HEK293 (cell line): Measurements from ENCODE around the gene EEF1A2.

Experiments used
- GLI2 ChIP-seq: fragments of 450-650 bp; formaldehyde crosslinking; IDR thresholded peaks from 2 replicates; pipeline ENCODE4; 2017; ENCODE audit warnings: missing biosample characterization, missing genetic modification characterization, low read depth, borderline replicate concordance
- GLIS2 ChIP-seq: fragments of 450-650 bp; formaldehyde crosslinking; IDR thresholded peaks from 2 replicates; pipeline ENCODE4 v1.5.1; 2016; ENCODE audit warnings: missing biosample characterization, missing genetic modification characterization
- IKZF3 ChIP-seq: fragments of 450-650 bp; IDR thresholded peaks from 2 replicates; pipeline ENCODE4 v1.5.0; 2018; ENCODE audit warnings: missing biosample characterization, mild to moderate bottlenecking, missing genetic modification characterization, moderate library complexity
- KLF1 ChIP-seq: fragments of 450-650 bp; formaldehyde crosslinking; IDR thresholded peaks from 2 replicates; pipeline ENCODE4 v1.5.1; 2016; ENCODE audit warnings: missing biosample characterization, missing genetic modification characterization
- PRDM1 ChIP-seq: fragments of 450-650 bp; formaldehyde crosslinking; IDR thresholded peaks from 2 replicates; pipeline ENCODE4; 2016; ENCODE audit warnings: missing biosample characterization, missing genetic modification characterization
- TSHZ1 ChIP-seq: fragments of 450-650 bp; formaldehyde crosslinking; IDR thresholded peaks from 2 replicates; pipeline ENCODE4 v1.5.1; 2016; ENCODE audit warnings: missing biosample characterization, missing genetic modification characterization, borderline replicate concordance
- YY1 ChIP-seq: fragments of 450-650 bp; formaldehyde crosslinking; IDR thresholded peaks from 2 replicates; pipeline ENCODE4 v1.5.1; 2018; ENCODE audit warnings: missing biosample characterization, missing genetic modification characterization
- YY2 ChIP-seq: fragments of 450-650 bp; formaldehyde crosslinking; IDR thresholded peaks from 2 replicates; pipeline ENCODE4 v1.5.1; 2016; ENCODE audit warnings: missing biosample characterization, missing genetic modification characterization
- ZNF121 ChIP-seq: fragments of 450-650 bp; formaldehyde crosslinking; IDR thresholded peaks from 2 replicates; pipeline ENCODE4 v1.5.1; 2016; ENCODE audit warnings: missing biosample characterization, missing genetic modification characterization
- ZNF133 ChIP-seq: fragments of 450-650 bp; formaldehyde crosslinking; IDR thresholded peaks from 2 replicates; pipeline ENCODE4 v1.5.1; 2016; ENCODE audit warnings: missing biosample characterization, missing genetic modification characterization
- ZNF174 ChIP-seq: fragments of 450-650 bp; formaldehyde crosslinking; IDR thresholded peaks from 2 replicates; pipeline ENCODE4 v1.5.0; 2017; ENCODE audit warnings: missing biosample characterization, mild to moderate bottlenecking, missing genetic modification characterization
- ZNF223 ChIP-seq: fragments of 450-650 bp; formaldehyde crosslinking; IDR thresholded peaks from 2 replicates; pipeline ENCODE4 v1.5.1; 2016; ENCODE audit warnings: missing biosample characterization, missing genetic modification characterization
- ZNF248 ChIP-seq: fragments of 450-650 bp; formaldehyde crosslinking; IDR thresholded peaks from 2 replicates; pipeline ENCODE4 v1.5.1; 2017; ENCODE audit warnings: missing biosample characterization, missing genetic modification characterization
- ZNF292 ChIP-seq: fragments of 450-650 bp; formaldehyde crosslinking; IDR thresholded peaks from 2 replicates; pipeline ENCODE4 v1.5.1; 2016; ENCODE audit warnings: low read depth, missing biosample characterization, missing genetic modification characterization, borderline replicate concordance
- ZNF394 ChIP-seq: fragments of 450-650 bp; formaldehyde crosslinking; IDR thresholded peaks from 2 replicates; pipeline ENCODE4 v1.5.1; 2016; ENCODE audit warnings: missing biosample characterization, missing genetic modification characterization, mild to moderate bottlenecking, moderate library complexity, borderline replicate concordance
- ZNF426 ChIP-seq: fragments of 450-650 bp; formaldehyde crosslinking; IDR thresholded peaks from 2 replicates; pipeline ENCODE4 v1.5.1; 2017; ENCODE audit warnings: missing biosample characterization, missing genetic modification characterization, mild to moderate bottlenecking, inconsistent platforms, moderate library complexity
- ZNF48 ChIP-seq: fragments of 450-650 bp; formaldehyde crosslinking; IDR thresholded peaks from 2 replicates; pipeline ENCODE4 v1.5.1; 2016; ENCODE audit warnings: missing biosample characterization, missing genetic modification characterization
- ZNF488 ChIP-seq: fragments of 450-650 bp; formaldehyde crosslinking; IDR thresholded peaks from 2 replicates; pipeline ENCODE4 v1.5.1; 2016; ENCODE audit warnings: missing biosample characterization, missing genetic modification characterization
- ZNF513 ChIP-seq: fragments of 450-650 bp; IDR thresholded peaks from 2 replicates; pipeline ENCODE4 v1.5.1; 2018; ENCODE audit warnings: missing biosample characterization, missing genetic modification characterization
- ZNF555 ChIP-seq: fragments of 450-650 bp; formaldehyde crosslinking; conservative IDR thresholded peaks from 2 replicates; pipeline ENCODE4 v1.5.1; 2017; ENCODE audit warnings: missing biosample characterization, mild to moderate bottlenecking, missing genetic modification characterization, inconsistent platforms
- ZNF561 ChIP-seq: fragments of 450-650 bp; IDR thresholded peaks from 2 replicates; pipeline ENCODE4 v1.5.1; 2018; ENCODE audit warnings: missing biosample characterization, missing genetic modification characterization, borderline replicate concordance
- ZNF600 ChIP-seq: fragments of 450-650 bp; formaldehyde crosslinking; IDR thresholded peaks from 2 replicates; pipeline ENCODE4 v1.5.1; 2016; ENCODE audit warnings: missing biosample characterization, missing genetic modification characterization
- ZNF621 ChIP-seq: fragments of 450-650 bp; formaldehyde crosslinking; IDR thresholded peaks from 2 replicates; pipeline ENCODE4 v1.5.1; 2017; ENCODE audit warnings: missing biosample characterization, missing genetic modification characterization
- ZNF660 ChIP-seq: fragments of 450-650 bp; IDR thresholded peaks from 2 replicates; pipeline ENCODE4 v1.5.1; 2018; ENCODE audit warnings: missing biosample characterization, mild to moderate bottlenecking, missing genetic modification characterization
- ZNF677 ChIP-seq: fragments of 450-650 bp; IDR thresholded peaks from 2 replicates; pipeline ENCODE4 v1.5.0; 2018; ENCODE audit warnings: missing biosample characterization, mild to moderate bottlenecking, missing genetic modification characterization, moderate library complexity
- ZNF747 ChIP-seq: fragments of 450-650 bp; formaldehyde crosslinking; IDR thresholded peaks from 2 replicates; pipeline ENCODE4 v1.5.1; 2016; ENCODE audit warnings: missing biosample characterization, missing genetic modification characterization
- ZNF777 ChIP-seq: fragments of 450-650 bp; formaldehyde crosslinking; IDR thresholded peaks from 2 replicates; pipeline ENCODE4 v1.5.1; 2017; ENCODE audit warnings: missing biosample characterization, missing genetic modification characterization, borderline replicate concordance
- ZNF843 ChIP-seq: fragments of 450-650 bp; formaldehyde crosslinking; IDR thresholded peaks from 2 replicates; pipeline ENCODE4 v1.5.1; 2016; ENCODE audit warnings: missing biosample characterization, missing genetic modification characterization
- ZSCAN18 ChIP-seq: fragments of 450-650 bp; formaldehyde crosslinking; IDR thresholded peaks from 2 replicates; pipeline ENCODE4 v1.5.1; 2016; ENCODE audit warnings: missing biosample characterization, missing genetic modification characterization
- ZSCAN5A ChIP-seq: fragments of 450-650 bp; formaldehyde crosslinking; IDR thresholded peaks from 2 replicates; pipeline ENCODE4 v1.5.1; 2016; ENCODE audit warnings: missing biosample characterization, missing genetic modification characterization

EEF1A2 gene

GRCh38 chr20:63497946-63498935 lies 642 bp downstream of the EEF1A2 start (continued):
- TF ChIP-seq ZNF394 (tag by site-specific recombination) (no peak; the same call in 1 of the 2 replicates), ZNF747 (tag by site-specific recombination) (no peak), ZNF121 (tag by site-specific recombination) (no peak), ZNF292 (tag by site-specific recombination) (no peak), TSHZ1 (no peak), ZNF600 (tag by site-specific recombination) (peak; percentile 89), KLF1 (tag by site-specific recombination) (peak; percentile 61), ZNF174 (tag by site-specific recombination) (no peak), ZNF48 (tag by site-specific recombination) (no peak), GLI2 (tag by site-specific recombination) (no peak), ZNF513 (tag by site-specific recombination) (no peak), YY2 (tag by site-specific recombination) (peak; percentile 61), ZNF621 (no peak), ZNF677 (tag by site-specific recombination) (no peak), ZNF555 (tag by site-specific recombination) (no peak), ZNF248 (tag by site-specific recombination) (no peak), ZNF488 (tag by site-specific recombination) (no peak), ZNF223 (tag by site-specific recombination) (no peak), ZNF843 (tag by site-specific recombination) (no peak), IKZF3 (tag by site-specific recombination) (no peak), ZSCAN18 (tag by site-specific recombination) (no peak), GLIS2 (tag by site-specific recombination) (peak; percentile 72), ZNF561 (tag by site-specific recombination) (peak; percentile 26; the same call in 1 of the 2 replicates), ZNF133 (no peak), ZSCAN5A (tag by site-specific recombination) (no peak), ZNF777 (tag by site-specific recombination) (no peak; the same call in 1 of the 2 replicates), YY1 (tag by site-specific recombination) (peak; percentile 74), ZNF426 (tag by site-specific recombination) (no peak), PRDM1 (no peak), ZNF660 (no peak)
